ENCODE measurements around the gene CAPZB.

GRCh38 chr1:19321071-19321470 lies 164.3 kb downstream of the CAPZB start:
- TF ChIP-seq EZH2 (IDR thresholded peaks at IDR 0.05) (no peak), POLR2AphosphoS5 (IDR thresholded peaks at IDR 0.05; ENCODE audit: borderline replicate concordance, low read depth, low read length) (no peak)

Data from SK-N-MC (cell line).